ENCODE data around the gene MANSC1. TPM values are rescaled to one million over a fixed set of nuclear protein-coding genes. Genes with fewer than 3 reads are reported as not detected.

The MANSC1 gene
- total and polyA plus RNA-seq, 9 of the 15 experiments (the other 6 are each of a cell fraction or from before 2014, with no cell fraction given), result 0.76 to 8.6 (median 3.1) TPM

DNA sequence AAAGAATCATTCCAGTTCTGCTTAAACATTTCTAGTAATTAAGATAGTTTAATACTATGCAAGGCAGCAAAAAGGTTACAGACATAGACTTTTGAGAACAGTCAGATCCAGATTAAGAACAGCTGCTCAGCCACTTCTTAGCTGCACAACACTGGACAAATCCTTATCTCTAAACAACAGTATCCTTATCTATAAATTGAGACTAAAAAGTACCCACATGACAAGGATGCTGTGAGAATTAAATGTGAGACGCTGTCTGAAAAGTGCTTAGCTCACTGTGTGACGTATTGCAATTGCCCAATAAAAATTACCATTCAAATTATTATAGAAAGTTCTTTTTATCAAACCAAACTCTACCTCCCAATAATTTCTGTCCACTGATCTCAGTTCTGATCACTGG is 42.4 kb upstream of the MANSC1 start (continued):
- TF ChIP-seq, protein P1, sequence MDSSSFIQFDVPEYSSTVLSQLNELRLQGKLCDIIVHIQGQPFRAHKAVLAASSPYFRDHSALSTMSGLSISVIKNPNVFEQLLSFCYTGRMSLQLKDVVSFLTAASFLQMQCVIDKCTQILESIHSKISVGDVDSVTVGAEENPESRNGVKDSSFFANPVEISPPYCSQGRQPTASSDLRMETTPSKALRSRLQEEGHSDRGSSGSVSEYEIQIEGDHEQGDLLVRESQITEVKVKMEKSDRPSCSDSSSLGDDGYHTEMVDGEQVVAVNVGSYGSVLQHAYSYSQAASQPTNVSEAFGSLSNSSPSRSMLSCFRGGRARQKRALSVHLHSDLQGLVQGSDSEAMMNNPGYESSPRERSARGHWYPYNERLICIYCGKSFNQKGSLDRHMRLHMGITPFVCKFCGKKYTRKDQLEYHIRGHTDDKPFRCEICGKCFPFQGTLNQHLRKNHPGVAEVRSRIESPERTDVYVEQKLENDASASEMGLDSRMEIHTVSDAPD (CRISPR knock-in tag; IDR thresholded peaks at IDR 0.05), result no peak
- TF ChIP-seq RBBP5 (IDR thresholded peaks at IDR 0.05; ENCODE audit: borderline replicate concordance, insufficient read depth, low read length, poor library complexity, severe bottlenecking) (no peak), NR3C1 (CRISPR knock-in tag; IDR thresholded peaks at IDR 0.05) (no peak), MAFF (IDR thresholded peaks at IDR 0.05; ENCODE audit: low read length) (no peak; the same call in 1 of the 2 replicates), ZNF143 (CRISPR knock-in tag; IDR thresholded peaks at IDR 0.05) (no peak), NR2C1 (IDR thresholded peaks at IDR 0.05) (no peak), NR2C1 (tag; IDR thresholded peaks at IDR 0.05) (no peak), BHLHE40 (IDR thresholded peaks at IDR 0.05; ENCODE audit: low read length) (0 out of 2 replicates have a peak, but pooled peaks have one; percentile 13), PHF8 (IDR thresholded peaks at IDR 0.05; ENCODE audit: borderline replicate concordance, low read length) (no peak), MTA1 (IDR thresholded peaks at IDR 0.05; ENCODE audit: borderline replicate concordance) (no peak), ZNF780A (CRISPR knock-in tag; IDR thresholded peaks at IDR 0.05) (no peak), E2F3 (CRISPR knock-in tag; IDR thresholded peaks at IDR 0.05) (no peak)
- TF ChIP-seq, protein P2, sequence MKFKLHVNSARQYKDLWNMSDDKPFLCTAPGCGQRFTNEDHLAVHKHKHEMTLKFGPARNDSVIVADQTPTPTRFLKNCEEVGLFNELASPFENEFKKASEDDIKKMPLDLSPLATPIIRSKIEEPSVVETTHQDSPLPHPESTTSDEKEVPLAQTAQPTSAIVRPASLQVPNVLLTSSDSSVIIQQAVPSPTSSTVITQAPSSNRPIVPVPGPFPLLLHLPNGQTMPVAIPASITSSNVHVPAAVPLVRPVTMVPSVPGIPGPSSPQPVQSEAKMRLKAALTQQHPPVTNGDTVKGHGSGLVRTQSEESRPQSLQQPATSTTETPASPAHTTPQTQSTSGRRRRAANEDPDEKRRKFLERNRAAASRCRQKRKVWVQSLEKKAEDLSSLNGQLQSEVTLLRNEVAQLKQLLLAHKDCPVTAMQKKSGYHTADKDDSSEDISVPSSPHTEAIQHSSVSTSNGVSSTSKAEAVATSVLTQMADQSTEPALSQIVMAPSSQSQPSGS (CRISPR knock-in tag; IDR thresholded peaks at IDR 0.05), result no peak
- TF ChIP-seq, protein P3, sequence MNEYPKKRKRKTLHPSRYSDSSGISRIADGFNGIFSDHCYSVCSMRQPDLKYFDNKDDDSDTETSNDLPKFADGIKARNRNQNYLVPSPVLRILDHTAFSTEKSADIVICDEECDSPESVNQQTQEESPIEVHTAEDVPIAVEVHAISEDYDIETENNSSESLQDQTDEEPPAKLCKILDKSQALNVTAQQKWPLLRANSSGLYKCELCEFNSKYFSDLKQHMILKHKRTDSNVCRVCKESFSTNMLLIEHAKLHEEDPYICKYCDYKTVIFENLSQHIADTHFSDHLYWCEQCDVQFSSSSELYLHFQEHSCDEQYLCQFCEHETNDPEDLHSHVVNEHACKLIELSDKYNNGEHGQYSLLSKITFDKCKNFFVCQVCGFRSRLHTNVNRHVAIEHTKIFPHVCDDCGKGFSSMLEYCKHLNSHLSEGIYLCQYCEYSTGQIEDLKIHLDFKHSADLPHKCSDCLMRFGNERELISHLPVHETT (CRISPR knock-in tag; conservative IDR thresholded peaks at IDR 0.05 in 1 of 2, IDR thresholded peaks at IDR 0.05 in 1 of 2), result no peak; a peak in 1 of 4 replicates

Data from K562 (cell line).